Activated T-helper 1 cell treated with anti-CD3 and anti-CD28 coated beads, Interleukin-12 subunit alpha, Interleukin-12 subunit beta, Interleukin-2, Interleukin-4 antibody, amounts not matched to agents 30 ng/mL and 10 ng/mL and 1 ng/mL, durations not matched to agents 14 hours and 24 hours and 36 hours (primary cell): Measurements from ENCODE around the gene CDKAL1. TPM values are rescaled to one million over a fixed set of nuclear protein-coding genes. Genes with fewer than 3 reads are reported as not detected.
A peak's percentile ranks its signal among the peaks of the same experiment; 100 is the strongest.

Source experiments
- DNase-seq: peaks from one replicate; pipeline ENCODE4 v3.0.0; 2021; ENCODE audit warnings: low spot score
- H3K27ac Mint-ChIP-seq: one replicate; pipeline ENCODE4 v1.8.0; 2021; ENCODE audit warnings: mild to moderate bottlenecking, mixed read lengths
- H3K27me3 Mint-ChIP-seq: one replicate; pipeline ENCODE4 v1.8.0; 2022; ENCODE audit warnings: mild to moderate bottlenecking, moderate library complexity, mixed read lengths; ENCODE audit not compliant: insufficient read depth
- H3K36me3 Mint-ChIP-seq: one replicate; pipeline ENCODE4 v1.8.0; 2021; ENCODE audit warnings: low read depth, mixed read lengths
- H3K4me1 Mint-ChIP-seq: one replicate; pipeline ENCODE4 v1.8.0; 2021; ENCODE audit warnings: low read depth, mixed read lengths
- H3K4me3 Mint-ChIP-seq: one replicate; pipeline ENCODE4 v1.8.0; 2021; ENCODE audit warnings: mild to moderate bottlenecking, moderate library complexity, mixed read lengths
- H3K9me3 Mint-ChIP-seq: one replicate; pipeline ENCODE4 v1.8.0; 2021; ENCODE audit warnings: mixed read lengths
- intact Hi-C: fragments of 100-400 bp; cut with micrococcal nuclease; formaldehyde crosslinking; loops from one replicate; pipeline ENCODE4 v1.15.1; 2024
- total RNA-seq: library from RNA; stranded (reverse); gene quantifications from 2 replicates; pipeline ENCODE4 v1.2.3, GENCODE V29; 2022

The CDKAL1 gene
- total RNA-seq, 1 donor from 2014 or later: 32.2 TPM

DNA sequence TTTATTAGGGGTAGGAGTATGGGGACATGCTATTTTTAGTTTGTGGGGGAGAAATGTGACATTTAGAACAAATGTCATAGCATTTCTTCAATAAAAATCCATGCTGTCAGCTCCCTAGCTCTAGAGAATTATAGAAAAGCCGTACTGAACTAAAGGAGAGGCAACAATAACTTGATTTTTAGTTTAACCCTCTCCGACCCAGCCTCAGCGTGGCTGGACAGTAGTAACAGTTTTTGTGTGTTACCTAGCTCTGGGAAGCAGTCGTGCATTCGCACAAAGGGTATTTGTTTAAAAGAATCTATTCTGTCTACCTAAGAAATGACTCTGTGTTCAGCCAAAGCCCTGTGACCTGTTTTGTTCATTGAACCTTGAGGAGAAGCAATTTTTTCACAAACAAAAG is 616.9 kb downstream of the CDKAL1 start:
- Mint-ChIP-seq H3K36me3 (no peaks in the 10 kb centered on the region), H3K27me3 (no peaks in the 10 kb centered on the region), H3K4me1 (no peaks in the 10 kb centered on the region), H3K9me3 (no peaks in the 10 kb centered on the region), H3K4me3 (no peak overlapping the region), H3K27ac (no peak overlapping the region)
- no peak for DNase-seq
- intact Hi-C loops: no loop called here

GRCh38 chr6:21151530-21151929 is 617.3 kb downstream of the CDKAL1 start:
- Mint-ChIP-seq H3K36me3 (no peaks in the 10 kb centered on the region), H3K27me3 (no peaks in the 10 kb centered on the region), H3K4me1 (no peaks in the 10 kb centered on the region), H3K9me3 (no peaks in the 10 kb centered on the region), H3K4me3 (no peak overlapping the region), H3K27ac (no peak overlapping the region)
- intact Hi-C loops: no loop called here
- no peak for DNase-seq

DNA sequence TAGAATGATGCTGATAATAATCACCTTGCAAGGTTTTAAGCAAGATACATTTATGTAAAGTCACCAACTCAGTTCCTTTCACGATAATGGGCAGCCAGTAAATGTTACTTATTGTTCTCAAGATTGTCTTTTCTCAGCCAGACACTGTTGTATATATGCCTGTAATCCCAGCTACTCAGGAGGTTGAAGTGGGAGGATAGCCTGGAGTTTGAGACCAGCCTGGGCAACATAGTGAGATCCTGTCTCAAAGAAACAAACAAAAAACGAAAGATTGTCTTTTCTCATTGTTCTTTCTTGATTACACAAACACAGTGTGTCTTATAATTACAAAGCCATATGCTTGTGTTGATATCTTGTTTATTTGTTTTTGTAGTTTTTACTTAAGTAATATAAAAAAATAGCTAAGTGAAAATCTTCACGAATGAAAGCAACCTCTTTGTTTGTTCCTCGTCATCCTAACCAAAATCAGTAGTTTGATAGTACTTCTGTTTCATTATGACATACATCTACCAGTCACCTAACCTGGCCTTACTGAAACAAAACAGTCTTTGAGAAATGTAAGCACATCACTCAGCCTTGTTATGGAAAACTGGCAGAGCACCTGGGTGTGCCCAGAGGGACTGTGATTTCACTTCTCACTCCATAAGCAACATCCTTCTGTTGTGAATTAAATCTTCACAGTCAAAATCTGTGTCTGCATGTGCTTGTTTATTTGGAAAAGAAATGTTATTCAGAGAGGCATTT is 623.1 kb downstream of the CDKAL1 start:
- Mint-ChIP-seq H3K9me3 (no peaks in the 10 kb centered on the region), H3K27me3 (no peaks in the 10 kb centered on the region), H3K4me3 (no peak overlapping the region), H3K4me1 (peaks cover 24% of the 10 kb centered on the region), H3K27ac (no peak overlapping the region), H3K36me3 (no peaks in the 10 kb centered on the region)
- no peak for DNase-seq
- intact Hi-C loops: no loop called here

- intact Hi-C loops: no loop called here
- H3K4me1 Mint-ChIP-seq: peaks cover 32% of the 10 kb centered on the region
- H3K4me3 Mint-ChIP-seq: no peak overlapping the region
- no peak overlapping the region for H3K27ac Mint-ChIP-seq
- no peaks in the 10 kb centered on the region for H3K9me3 Mint-ChIP-seq
- no peaks in the 10 kb centered on the region for H3K36me3 Mint-ChIP-seq
- DNase-seq: no peak
- no peaks in the 10 kb centered on the region for H3K27me3 Mint-ChIP-seq
These were observed 623.9 kb downstream of the CDKAL1 start for GRCh38 chr6:21158149-21158548.

GRCh38 chr6:21158873-21159272 is 624.6 kb downstream of the CDKAL1 start:
- no peaks in the 10 kb centered on the region for H3K27me3 Mint-ChIP-seq
- H3K9me3 Mint-ChIP-seq: no peaks in the 10 kb centered on the region
- DNase-seq: no peak
- H3K4me3 Mint-ChIP-seq: no peak overlapping the region
- no peak overlapping the region for H3K27ac Mint-ChIP-seq
- intact Hi-C loops: no loop called here
- peaks cover 38% of the 10 kb centered on the region for H3K4me1 Mint-ChIP-seq
- no peaks in the 10 kb centered on the region for H3K36me3 Mint-ChIP-seq

DNA sequence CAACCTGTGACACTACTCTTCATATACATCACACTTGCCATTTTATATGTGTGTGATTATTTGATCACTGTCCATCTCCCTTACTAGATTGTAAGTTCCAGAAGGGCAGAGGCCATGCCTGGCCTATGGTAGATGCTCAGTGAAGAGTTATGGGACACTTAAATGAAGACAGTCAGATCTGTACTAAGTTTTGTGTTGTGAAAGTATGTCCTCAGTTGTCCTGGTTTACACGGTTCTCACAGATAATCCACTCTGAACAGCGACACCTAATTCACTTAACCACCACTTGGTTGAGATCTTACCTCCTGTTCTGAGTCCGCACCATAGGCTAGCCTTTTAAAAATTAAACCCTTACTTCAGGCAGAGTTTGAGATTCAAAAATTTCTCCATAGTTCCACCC is 625.2 kb downstream of the CDKAL1 start:
- Mint-ChIP-seq H3K4me3 (no peak overlapping the region), H3K9me3 (no peaks in the 10 kb centered on the region), H3K27me3 (no peaks in the 10 kb centered on the region), H3K27ac (no peak overlapping the region), H3K36me3 (no peaks in the 10 kb centered on the region), H3K4me1 (peaks cover 40% of the 10 kb centered on the region)
- DNase-seq: no peak
- intact Hi-C loops: no loop called here

- Mint-ChIP-seq H3K36me3 (no peaks in the 10 kb centered on the region), H3K4me1 (peaks cover 62% of the 10 kb centered on the region), H3K4me3 (no peak overlapping the region), H3K27ac (no peak overlapping the region), H3K27me3 (no peaks in the 10 kb centered on the region), H3K9me3 (no peaks in the 10 kb centered on the region)
- no peak for DNase-seq
- intact Hi-C loops: no loop called here
These were observed 627.5 kb downstream of the CDKAL1 start for GRCh38 chr6:21161707-21162106.

- no peaks in the 10 kb centered on the region for H3K9me3 Mint-ChIP-seq
- peaks cover 49% of the 10 kb centered on the region for H3K4me1 Mint-ChIP-seq
- H3K27ac Mint-ChIP-seq: peak overlapping the region; percentile 45
- no peak overlapping the region for H3K4me3 Mint-ChIP-seq
- H3K36me3 Mint-ChIP-seq: no peaks in the 10 kb centered on the region
- H3K27me3 Mint-ChIP-seq: no peaks in the 10 kb centered on the region
- intact Hi-C loops: no loop called here
- DNase-seq: no peak
These were observed 629.0 kb downstream of the CDKAL1 start for GRCh38 chr6:21163110-21163837.

DNA sequence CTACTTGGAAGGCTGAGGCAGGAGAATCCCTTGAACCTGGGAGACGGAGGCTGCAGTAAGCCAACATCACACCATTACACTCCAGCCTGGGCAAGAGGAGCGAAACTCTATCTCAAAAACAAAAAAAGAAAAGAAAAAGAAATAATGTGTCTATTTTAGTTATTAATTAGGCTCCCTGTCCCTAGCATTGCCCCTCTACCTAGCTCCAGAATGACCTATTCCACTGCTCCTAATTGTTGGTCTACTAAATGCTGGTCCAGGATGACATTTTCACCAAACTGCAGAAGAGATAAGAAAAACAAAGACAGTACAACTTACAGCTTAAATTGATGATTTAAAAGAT is 629.6 kb downstream of the CDKAL1 start:
- intact Hi-C loops: no loop called here
- Mint-ChIP-seq H3K4me3 (no peak overlapping the region), H3K27ac (peak overlapping the region; percentile 45), H3K9me3 (no peaks in the 10 kb centered on the region), H3K36me3 (no peaks in the 10 kb centered on the region), H3K27me3 (no peaks in the 10 kb centered on the region), H3K4me1 (peaks cover 47% of the 10 kb centered on the region)
- no peak for DNase-seq

DNA sequence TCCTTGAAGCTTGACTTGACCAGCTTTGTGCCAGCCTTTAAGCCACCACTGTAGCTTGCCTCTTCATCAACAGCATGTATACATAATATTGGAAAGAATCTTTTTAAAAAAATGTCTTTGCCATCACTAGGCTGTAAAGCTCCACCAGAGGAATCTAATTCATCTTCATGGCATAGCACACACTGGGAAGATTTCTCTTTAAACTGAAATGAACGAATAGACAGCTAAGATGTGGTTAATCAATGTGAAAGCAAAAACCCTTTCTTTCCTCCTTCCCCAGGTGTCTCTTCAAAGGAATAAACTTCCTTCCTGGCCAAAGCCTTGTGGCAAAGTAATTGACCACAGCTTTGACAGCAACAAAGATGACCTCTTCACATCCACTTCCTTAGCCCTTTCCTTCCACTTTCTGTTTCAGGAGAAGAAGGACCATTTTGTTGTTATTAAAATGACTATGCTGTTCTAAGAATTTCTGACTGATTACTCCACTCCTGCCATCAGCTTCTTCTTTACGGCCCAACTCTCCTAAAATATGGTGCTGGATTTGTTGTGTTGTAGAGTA is 630.6 kb downstream of the CDKAL1 start:
- H3K27me3 Mint-ChIP-seq: no peaks in the 10 kb centered on the region
- H3K4me1 Mint-ChIP-seq: peaks cover 47% of the 10 kb centered on the region
- H3K36me3 Mint-ChIP-seq: no peaks in the 10 kb centered on the region
- peak overlapping the region; percentile 61 for H3K27ac Mint-ChIP-seq
- peak; percentile 3 for DNase-seq
- no peaks in the 10 kb centered on the region for H3K9me3 Mint-ChIP-seq
- H3K4me3 Mint-ChIP-seq: no peak overlapping the region
- intact Hi-C loops: no loop called here

- Mint-ChIP-seq H3K36me3 (no peaks in the 10 kb centered on the region), H3K27ac (no peak overlapping the region), H3K4me1 (peaks cover 45% of the 10 kb centered on the region), H3K27me3 (no peaks in the 10 kb centered on the region), H3K9me3 (no peaks in the 10 kb centered on the region), H3K4me3 (no peak overlapping the region)
- intact Hi-C loops: no loop called here
- DNase-seq: no peak
These were observed 632.5 kb downstream of the CDKAL1 start for GRCh38 chr6:21166754-21167153.

- Mint-ChIP-seq H3K36me3 (peaks cover 2% of the 10 kb centered on the region), H3K4me3 (no peak overlapping the region), H3K4me1 (peaks cover 34% of the 10 kb centered on the region), H3K9me3 (no peaks in the 10 kb centered on the region), H3K27ac (no peak overlapping the region), H3K27me3 (no peaks in the 10 kb centered on the region)
- DNase-seq: no peak
- intact Hi-C loops: no loop called here
These were observed 633.5 kb downstream of the CDKAL1 start for GRCh38 chr6:21167790-21168189.

DNA sequence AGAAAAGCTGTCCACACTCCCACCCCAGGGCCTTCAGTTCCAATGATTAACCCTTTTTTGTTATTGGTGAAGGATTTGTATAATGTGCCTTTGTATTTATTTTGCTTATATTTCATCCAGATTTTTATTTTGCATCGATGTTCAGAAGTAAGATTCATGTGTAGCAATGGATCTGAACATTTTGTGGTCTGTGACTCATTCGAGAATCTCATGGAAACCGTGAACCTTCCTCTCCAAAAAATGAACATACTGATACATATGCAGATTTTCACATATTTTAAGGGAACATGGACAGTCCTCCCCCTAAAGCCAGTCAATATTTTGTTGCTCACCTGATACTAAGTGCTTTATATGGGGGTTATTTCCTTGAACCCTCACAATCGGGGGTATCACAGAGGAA is 637.5 kb downstream of the CDKAL1 start:
- Mint-ChIP-seq H3K4me1 (no peaks in the 10 kb centered on the region), H3K4me3 (no peak overlapping the region), H3K27me3 (peaks cover 1% of the 10 kb centered on the region), H3K9me3 (no peaks in the 10 kb centered on the region), H3K27ac (no peak overlapping the region), H3K36me3 (peaks cover 2% of the 10 kb centered on the region)
- intact Hi-C loops: no loop called here
- no peak for DNase-seq
